Lower leg skin (tissue), 3 donors: ENCODE results near the gene MAT1A.
"Not testable (repeated sequence)": the region's sequence is repeated elsewhere in the genome, so short reads cannot be mapped to it uniquely, and the experiment has no call there.

Experiments used
- POLR2A ChIP-seq, 2 donors: fragments of 450-650 bp; IDR thresholded peaks; one replicate each; pipeline ENCODE4 v1.6.1; 2016 to 2017; ENCODE audit warnings: antibody characterized with exemption in 2 of 2, mild to moderate bottlenecking in 1 of 2, moderate library complexity in 1 of 2
- TF ChIP-seq, protein P1 (sequence below), 3 donors: fragments of 450-650 bp; IDR thresholded peaks; one replicate each; pipeline ENCODE4 v1.5.1; 2016; ENCODE audit warnings: antibody characterized with exemption in 3 of 3, mild to moderate bottlenecking in 3 of 3, moderate library complexity in 2 of 3

DNA sequence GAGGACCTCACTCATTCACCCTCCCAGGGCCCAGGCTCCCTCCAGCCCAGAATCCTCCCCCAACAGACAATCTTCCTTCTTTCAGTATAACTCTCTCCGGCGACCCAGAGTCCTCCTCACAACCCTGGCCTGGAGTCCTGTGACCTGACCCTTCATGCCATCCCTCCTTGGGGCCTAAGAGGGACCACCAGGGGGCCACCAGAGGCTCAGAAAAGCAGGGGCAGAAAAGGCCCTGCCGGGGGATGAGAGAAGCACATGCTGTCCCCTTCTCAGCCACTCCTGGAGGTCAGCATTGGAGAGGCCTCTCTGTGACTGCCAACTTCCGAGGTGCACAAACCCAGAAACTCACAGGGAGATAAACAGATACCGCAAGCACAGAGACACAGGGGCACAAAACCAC, 53.0 kb downstream of the MAT1A start:
- TF ChIP-seq, protein P1, sequence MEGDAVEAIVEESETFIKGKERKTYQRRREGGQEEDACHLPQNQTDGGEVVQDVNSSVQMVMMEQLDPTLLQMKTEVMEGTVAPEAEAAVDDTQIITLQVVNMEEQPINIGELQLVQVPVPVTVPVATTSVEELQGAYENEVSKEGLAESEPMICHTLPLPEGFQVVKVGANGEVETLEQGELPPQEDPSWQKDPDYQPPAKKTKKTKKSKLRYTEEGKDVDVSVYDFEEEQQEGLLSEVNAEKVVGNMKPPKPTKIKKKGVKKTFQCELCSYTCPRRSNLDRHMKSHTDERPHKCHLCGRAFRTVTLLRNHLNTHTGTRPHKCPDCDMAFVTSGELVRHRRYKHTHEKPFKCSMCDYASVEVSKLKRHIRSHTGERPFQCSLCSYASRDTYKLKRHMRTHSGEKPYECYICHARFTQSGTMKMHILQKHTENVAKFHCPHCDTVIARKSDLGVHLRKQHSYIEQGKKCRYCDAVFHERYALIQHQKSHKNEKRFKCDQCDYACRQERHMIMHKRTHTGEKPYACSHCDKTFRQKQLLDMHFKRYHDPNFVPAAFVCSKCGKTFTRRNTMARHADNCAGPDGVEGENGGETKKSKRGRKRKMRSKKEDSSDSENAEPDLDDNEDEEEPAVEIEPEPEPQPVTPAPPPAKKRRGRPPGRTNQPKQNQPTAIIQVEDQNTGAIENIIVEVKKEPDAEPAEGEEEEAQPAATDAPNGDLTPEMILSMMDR (IDR thresholded peaks at IDR 0.05): not testable (repeated sequence)
- not testable (repeated sequence) for TF ChIP-seq POLR2A (IDR thresholded peaks at IDR 0.05)
